ENCODE measurements around the gene CPAMD8.

DNA sequence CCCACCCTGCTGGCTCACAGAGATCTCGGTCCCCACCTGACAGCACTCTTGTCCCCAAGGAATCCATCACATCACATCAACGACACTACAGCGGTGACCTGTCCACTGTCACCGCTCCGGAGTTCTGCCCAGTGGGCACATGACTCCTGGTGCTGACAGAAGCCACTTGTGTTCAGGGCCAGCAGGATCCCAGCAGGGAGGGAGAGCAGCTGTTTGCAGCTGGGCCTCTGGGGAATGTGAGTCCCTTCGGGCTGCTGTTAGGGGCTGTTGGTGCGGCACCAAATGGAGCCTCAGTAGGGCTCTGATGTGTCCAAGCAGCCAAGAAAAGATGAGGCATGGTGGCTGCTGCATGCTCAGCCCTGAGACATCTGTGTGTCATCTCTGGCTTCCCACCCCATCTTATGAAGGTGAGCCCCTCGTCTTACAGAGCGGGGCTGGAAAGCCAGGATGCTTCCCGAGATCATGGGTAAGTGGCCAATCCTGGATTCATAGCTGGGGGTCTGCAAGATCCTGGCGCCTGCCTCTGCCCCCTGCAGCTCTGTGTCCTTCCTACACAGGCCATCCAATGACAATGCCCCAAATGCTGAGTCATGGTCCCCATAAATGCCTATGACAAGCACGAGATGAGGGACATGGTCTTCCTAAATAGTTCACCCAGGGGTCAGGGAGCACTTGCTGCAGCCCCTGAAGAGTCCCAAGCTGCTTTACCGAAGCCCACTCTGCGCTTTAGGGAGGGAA is 81.8 kb downstream of the CPAMD8 start:
- TF ChIP-seq, protein P1, sequence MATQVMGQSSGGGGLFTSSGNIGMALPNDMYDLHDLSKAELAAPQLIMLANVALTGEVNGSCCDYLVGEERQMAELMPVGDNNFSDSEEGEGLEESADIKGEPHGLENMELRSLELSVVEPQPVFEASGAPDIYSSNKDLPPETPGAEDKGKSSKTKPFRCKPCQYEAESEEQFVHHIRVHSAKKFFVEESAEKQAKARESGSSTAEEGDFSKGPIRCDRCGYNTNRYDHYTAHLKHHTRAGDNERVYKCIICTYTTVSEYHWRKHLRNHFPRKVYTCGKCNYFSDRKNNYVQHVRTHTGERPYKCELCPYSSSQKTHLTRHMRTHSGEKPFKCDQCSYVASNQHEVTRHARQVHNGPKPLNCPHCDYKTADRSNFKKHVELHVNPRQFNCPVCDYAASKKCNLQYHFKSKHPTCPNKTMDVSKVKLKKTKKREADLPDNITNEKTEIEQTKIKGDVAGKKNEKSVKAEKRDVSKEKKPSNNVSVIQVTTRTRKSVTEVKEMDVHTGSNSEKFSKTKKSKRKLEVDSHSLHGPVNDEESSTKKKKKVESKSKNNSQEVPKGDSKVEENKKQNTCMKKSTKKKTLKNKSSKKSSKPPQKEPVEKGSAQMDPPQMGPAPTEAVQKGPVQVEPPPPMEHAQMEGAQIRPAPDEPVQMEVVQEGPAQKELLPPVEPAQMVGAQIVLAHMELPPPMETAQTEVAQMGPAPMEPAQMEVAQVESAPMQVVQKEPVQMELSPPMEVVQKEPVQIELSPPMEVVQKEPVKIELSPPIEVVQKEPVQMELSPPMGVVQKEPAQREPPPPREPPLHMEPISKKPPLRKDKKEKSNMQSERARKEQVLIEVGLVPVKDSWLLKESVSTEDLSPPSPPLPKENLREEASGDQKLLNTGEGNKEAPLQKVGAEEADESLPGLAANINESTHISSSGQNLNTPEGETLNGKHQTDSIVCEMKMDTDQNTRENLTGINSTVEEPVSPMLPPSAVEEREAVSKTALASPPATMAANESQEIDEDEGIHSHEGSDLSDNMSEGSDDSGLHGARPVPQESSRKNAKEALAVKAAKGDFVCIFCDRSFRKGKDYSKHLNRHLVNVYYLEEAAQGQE (IDR thresholded peaks at IDR 0.05; ENCODE audit: low read depth), result no peak
- TF ChIP-seq ZFX (IDR thresholded peaks at IDR 0.05) (no peak), EGR1 (IDR thresholded peaks at IDR 0.05; ENCODE audit: low read depth) (no peak), ZNF274 (IDR thresholded peaks at IDR 0.05; ENCODE audit: low read depth, low read length) (no peak), POLR2A (IDR thresholded peaks at IDR 0.05; ENCODE audit: borderline replicate concordance, extremely low read depth, insufficient read depth, insufficient read length) (no peak), RAD21 (IDR thresholded peaks at IDR 0.05; ENCODE audit: low read depth) (no peak)
- TF ChIP-seq, protein P2, sequence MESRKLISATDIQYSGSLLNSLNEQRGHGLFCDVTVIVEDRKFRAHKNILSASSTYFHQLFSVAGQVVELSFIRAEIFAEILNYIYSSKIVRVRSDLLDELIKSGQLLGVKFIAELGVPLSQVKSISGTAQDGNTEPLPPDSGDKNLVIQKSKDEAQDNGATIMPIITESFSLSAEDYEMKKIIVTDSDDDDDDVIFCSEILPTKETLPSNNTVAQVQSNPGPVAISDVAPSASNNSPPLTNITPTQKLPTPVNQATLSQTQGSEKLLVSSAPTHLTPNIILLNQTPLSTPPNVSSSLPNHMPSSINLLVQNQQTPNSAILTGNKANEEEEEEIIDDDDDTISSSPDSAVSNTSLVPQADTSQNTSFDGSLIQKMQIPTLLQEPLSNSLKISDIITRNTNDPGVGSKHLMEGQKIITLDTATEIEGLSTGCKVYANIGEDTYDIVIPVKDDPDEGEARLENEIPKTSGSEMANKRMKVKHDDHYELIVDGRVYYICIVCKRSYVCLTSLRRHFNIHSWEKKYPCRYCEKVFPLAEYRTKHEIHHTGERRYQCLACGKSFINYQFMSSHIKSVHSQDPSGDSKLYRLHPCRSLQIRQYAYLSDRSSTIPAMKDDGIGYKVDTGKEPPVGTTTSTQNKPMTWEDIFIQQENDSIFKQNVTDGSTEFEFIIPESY (IDR thresholded peaks at IDR 0.05; ENCODE audit: extremely low read depth, insufficient replicate concordance, low read length), result no peak
- TF ChIP-seq, protein P3, sequence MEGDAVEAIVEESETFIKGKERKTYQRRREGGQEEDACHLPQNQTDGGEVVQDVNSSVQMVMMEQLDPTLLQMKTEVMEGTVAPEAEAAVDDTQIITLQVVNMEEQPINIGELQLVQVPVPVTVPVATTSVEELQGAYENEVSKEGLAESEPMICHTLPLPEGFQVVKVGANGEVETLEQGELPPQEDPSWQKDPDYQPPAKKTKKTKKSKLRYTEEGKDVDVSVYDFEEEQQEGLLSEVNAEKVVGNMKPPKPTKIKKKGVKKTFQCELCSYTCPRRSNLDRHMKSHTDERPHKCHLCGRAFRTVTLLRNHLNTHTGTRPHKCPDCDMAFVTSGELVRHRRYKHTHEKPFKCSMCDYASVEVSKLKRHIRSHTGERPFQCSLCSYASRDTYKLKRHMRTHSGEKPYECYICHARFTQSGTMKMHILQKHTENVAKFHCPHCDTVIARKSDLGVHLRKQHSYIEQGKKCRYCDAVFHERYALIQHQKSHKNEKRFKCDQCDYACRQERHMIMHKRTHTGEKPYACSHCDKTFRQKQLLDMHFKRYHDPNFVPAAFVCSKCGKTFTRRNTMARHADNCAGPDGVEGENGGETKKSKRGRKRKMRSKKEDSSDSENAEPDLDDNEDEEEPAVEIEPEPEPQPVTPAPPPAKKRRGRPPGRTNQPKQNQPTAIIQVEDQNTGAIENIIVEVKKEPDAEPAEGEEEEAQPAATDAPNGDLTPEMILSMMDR (IDR thresholded peaks at IDR 0.05 in 2 of 3, conservative IDR thresholded peaks at IDR 0.05 in 1 of 3; ENCODE audit: borderline replicate concordance in 1 of 3, insufficient read depth in 1 of 3, low read depth in 2 of 3, low read length in 2 of 3), result no peak
